Left kidney (tissue), 8 donors: ENCODE data around the gene ADAM12. TPM values are rescaled to one million over a fixed set of nuclear protein-coding genes. Genes with fewer than 3 reads are reported as not detected.

Experiments used
- DNase-seq: peaks from one replicate; pipeline ENCODE4 v3.0.0-alpha.2; 2013
- long read RNA-seq, 8 donors: transcript quantifications; one replicate each; lab custom pipeline, GENCODE V29; 2026
- polyA plus RNA-seq: library from polyadenylated mRNA; unstranded; fragments of 120-200 nt; gene quantifications from one replicate; pipeline ENCODE4 v1.2.1, GENCODE V29; 2013; ENCODE audit not compliant: insufficient read length

ADAM12 gene, protein sequence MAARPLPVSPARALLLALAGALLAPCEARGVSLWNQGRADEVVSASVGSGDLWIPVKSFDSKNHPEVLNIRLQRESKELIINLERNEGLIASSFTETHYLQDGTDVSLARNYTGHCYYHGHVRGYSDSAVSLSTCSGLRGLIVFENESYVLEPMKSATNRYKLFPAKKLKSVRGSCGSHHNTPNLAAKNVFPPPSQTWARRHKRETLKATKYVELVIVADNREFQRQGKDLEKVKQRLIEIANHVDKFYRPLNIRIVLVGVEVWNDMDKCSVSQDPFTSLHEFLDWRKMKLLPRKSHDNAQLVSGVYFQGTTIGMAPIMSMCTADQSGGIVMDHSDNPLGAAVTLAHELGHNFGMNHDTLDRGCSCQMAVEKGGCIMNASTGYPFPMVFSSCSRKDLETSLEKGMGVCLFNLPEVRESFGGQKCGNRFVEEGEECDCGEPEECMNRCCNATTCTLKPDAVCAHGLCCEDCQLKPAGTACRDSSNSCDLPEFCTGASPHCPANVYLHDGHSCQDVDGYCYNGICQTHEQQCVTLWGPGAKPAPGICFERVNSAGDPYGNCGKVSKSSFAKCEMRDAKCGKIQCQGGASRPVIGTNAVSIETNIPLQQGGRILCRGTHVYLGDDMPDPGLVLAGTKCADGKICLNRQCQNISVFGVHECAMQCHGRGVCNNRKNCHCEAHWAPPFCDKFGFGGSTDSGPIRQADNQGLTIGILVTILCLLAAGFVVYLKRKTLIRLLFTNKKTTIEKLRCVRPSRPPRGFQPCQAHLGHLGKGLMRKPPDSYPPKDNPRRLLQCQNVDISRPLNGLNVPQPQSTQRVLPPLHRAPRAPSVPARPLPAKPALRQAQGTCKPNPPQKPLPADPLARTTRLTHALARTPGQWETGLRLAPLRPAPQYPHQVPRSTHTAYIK
- 26.4 TPM for polyA plus RNA-seq
- long read RNA-seq, donor 1: 0 reads
- long read RNA-seq, donor 2: 0 reads
- long read RNA-seq, donor 3: 0 reads
- long read RNA-seq, donor 4: 0 reads
- long read RNA-seq, donor 5: 0 reads
- long read RNA-seq, donor 6: 0 reads
- long read RNA-seq, donor 7, partial matches to known transcripts: 10 of 10 reads
- long read RNA-seq, donor 7, other reads (novel, unspliced or antisense): 0 of 10 reads
- long read RNA-seq, donor 8: 0 reads

DNA sequence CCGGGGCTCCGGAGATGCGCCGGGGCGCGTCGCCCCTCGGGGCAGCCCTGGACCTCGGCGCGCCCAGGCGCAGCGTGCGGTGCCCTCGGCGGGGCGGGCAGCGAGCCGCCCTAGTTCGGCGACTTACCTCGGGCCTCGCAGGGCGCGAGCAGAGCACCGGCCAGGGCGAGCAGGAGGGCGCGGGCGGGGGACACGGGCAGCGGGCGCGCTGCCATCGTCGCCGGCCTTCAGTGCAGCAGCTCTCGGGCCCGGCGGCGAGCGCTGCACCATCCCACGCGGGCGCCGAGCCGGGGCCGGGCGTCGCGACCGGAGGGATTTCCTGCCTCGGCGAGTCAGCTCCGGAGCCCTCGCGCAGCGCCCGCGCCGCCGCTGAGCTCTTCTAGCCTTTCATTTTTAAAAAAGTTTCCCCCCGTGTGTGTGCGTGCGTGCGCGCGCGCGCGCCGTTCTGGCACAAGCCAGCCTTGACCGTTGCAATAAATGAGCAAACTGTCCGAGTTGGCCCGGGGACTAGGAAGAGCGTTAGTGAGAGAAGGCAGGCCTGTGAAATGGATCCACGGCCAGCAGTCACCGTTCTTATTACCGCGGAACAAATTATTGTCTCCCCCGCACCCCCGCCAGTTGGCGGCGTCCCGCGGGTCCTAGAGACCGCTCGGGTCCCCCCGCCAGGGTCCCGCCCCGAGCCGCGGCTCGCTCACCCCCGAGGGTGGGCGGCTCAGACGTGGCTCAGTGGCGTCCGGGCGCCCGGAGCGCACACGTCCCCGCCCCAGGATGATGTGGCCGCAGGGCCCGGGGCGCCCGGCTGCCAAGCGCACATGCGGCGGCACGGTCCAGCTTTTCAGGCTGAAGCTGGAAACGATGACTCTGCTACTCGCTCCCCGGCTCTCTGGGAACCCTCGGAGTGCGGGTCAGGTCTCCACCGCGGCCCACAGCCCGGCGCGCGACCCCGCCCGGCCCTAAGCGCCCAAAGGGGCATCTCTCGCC is at the start of gene ADAM12:
TSS of gene ADAM12 (minus strand) at position 547 of the 981 bp plus-strand sequence. CDS start at position 215, 332 bp downstream.
- no peak for DNase-seq

DNA sequence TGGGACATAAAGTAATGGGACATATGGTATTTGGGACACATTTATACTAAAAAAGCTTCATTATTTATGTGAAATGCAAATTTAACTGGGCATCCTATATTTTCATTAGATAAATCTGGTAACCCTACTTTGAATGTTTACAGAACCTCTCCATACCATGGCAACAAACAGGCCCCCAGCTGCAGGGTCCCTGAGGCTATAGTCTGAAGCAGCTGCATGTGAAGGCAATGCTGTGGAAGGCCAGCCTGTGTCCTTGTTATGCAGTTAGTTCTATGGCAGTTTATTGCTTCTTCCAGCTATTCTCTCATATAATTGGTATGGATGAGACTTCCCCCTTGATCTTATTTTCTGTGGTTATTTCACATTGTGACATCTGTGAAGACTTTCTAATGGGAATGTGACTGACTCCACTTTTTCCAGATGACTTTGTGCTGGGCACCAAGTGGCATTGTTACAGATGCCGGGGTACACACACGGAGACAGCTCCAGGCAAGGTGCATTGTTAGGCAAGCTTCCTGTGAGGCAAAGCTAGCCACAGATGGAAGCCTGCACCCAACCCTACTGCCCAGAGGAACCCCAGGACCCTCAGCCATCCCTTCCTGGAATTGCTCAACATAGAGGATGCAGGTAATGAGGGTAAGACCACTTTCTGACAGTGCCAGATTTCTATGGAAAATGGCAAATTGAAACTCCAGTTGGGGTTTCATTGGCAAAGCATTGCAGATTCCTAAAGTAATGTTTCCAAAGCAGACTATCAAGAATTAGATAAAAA is 49.5 kb upstream of the ADAM12 start:
- DNase-seq: no peak

DNA sequence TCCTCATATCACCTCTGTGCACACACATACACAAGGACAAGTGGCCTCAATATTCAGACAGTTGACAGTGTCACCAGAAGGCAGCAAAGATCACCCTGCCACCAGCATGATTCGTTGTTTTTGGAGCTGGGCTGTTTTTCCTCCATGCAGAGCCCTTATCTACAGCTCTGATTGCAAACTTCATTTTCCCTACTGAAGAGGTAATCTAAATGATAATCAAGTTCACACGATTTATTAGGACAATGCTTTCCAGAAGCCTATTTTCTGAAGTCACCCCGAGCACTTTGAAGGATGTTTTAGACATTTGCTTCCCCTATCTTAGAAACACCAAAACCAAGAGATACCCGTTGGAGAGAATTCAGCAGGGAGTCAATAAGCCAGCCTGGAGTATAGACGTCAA is 46.0 kb upstream of the ADAM12 start:
- DNase-seq: no peak

DNA sequence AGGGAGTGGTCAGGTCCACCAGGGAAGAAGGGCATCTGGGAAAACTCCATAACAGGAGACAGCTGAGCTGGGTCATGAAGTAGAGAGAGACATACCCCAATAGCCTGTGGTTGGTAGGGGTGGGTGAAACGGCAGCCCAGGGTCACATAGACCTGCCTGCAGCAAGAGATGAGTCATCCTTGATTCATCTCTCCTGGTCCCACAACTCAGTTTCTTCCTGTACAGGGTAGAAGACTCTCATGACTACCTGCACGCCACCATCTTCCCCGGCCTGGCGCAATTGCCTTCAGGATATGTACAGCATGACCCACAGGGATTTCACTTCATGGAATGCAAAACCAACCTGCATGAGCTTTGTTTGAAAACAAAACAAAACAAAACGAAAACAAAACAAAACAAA is 45.1 kb upstream of the ADAM12 start:
- DNase-seq: no peak

DNA sequence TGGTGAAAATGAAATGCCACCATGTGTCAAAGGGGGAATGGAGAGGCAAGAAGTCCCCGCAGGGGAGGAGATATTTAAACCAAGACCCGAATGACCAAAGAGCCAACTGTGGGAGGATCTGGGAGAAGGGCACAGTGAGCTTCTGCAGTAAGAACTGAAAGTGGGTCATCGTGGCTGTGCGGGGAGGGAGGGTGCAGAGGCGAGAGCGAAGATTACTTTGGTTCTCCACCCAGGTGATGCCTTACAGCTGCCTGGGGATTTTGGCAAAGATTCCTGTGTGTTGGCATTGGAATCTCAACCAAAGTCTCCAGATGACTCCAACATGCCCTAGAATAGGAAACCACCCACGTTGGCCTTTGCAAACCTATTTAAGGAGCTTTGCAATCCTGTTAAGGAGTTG is 44.2 kb upstream of the ADAM12 start:
- no peak for DNase-seq

DNA sequence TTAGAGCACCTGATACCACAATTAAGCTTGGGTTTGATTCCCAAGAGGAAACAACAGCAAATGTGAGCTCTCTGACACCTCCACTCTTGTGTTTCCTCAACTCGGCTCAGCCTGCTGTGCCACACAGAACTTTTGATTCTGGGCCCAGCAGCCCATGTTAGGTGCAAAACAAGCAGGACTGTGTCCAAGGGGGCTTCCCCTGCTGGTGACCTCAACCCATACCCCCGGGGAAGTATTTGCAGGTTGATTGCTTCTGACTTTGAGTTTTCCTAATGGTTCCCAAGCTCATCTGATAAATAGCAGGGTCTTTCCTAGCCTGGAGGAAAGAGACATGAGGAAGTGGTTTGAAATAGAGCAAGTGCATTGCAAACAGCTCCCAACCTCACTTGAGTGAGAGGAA is 43.5 kb upstream of the ADAM12 start:
- DNase-seq: no peak

DNA sequence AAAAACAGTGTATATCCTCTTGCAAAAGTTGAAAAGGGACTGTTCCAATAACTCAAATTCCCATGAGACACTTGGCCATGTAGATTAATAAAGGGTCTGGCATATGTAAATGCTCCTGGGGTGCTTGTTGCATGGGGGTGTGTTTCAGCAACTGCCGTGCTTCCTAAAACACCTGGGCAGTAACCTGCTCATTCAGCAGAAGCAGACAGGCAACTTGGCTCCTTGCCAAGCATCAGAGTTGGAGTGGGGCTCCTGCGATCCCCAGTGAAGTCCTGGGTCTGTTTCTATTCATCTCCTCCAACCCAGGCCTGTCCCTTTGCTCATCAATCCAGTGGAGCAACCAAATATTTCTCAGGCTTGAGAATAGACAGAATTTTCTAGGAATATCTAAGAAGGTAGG is 42.2 kb upstream of the ADAM12 start:
- DNase-seq: no peak

DNA sequence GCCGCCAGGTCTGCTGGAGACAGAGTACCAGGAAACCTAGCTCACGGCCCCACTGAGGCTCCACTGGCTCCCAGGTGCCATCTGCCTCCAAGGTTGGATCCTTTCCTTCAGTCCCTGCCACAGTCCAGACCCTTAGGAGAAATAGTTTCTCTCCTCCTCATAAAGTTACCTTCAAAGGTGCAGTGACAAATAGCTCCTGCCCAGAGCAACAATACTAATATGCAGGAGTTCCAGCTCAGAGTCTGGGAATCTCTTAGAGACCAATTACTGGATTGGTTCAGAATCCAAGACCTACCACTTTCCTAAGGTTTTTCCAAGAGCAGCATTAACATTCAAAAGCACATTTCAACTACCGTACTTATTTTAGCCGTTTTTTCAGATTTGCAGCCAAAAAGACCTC is 41.0 kb upstream of the ADAM12 start:
- DNase-seq: no peak

DNA sequence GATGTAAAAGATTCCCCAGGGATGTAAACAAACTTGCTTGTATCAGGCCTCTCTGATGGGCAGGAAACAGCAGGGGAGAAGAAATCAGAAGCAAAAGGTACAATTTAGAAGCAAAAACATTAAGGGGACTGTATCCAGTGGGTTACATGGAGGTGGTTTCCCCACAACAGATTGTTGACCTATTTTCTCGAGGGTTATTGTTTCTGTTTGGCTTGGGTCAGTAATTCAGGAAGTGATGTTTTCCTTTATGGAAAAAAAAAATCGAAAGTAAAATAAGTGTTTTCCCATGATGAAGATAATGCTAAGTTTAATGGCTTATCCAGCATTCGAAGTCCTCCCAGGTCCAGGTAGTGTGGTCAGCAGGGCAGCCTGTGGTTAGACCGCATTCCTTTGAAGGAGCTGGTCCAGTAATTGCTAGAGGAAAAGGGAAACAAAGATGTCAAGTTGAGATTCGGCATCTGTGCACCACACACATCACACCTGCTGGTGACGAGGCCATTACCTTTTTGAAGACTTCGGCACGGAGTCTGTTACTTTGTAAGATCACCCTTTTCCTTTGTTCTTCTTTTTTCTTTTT is 37.3 kb upstream of the ADAM12 start:
- DNase-seq: peak; percentile 22

DNA sequence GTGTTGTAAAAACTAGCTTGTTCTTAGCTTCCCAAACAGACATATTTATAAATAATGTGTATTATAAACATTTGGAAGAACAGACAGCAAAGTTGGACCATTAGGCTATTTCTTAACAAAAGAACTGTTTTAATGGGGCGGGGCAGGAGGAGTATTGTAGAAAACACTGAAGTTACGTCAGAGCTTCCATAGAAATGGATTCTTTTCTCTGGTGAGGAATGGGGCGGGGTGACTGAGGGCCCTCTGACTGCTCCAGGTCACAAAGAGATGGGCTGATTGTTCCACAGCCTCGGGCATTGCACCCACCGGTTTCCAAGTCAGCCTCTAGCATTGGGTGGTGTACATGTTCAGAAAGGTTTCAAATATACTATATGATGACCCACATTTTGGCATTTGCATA is 36.8 kb upstream of the ADAM12 start:
- no peak for DNase-seq

DNA sequence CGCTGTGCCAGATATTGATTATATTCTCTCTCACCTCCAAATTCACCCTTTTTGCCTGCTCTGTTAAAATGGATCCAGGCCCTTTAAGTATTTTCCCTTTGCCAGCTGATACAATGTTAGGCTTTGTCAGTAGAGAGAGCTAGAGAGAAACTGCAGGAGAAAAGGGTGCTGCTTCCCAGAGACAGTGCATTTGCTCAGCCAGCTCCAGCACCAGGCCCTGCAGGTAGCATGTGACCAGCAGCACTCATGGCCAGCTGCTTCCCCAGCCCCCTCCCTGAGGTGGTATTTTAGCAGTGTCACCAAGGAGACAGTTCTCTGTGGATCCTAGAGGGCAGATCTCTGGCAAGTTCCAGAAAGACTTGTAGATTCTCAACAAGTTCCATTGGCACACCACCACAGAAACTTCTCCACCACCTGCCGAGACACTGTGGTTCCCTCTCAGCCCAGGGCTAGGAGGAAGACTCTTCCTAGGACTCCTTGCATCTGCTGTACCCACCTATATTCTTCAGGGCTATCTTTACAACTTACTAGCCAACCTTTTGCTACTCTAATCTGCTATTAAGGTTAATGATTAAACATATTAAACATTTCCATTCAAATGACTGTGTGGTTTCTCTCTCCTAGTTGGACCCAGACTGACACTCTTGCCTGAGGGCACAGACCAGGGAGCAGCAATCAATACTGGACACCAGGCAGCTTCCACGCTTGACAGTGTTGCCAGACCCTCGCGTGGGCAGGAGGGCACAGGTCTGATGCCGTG is 35.6 kb upstream of the ADAM12 start:
- no peak for DNase-seq

DNA sequence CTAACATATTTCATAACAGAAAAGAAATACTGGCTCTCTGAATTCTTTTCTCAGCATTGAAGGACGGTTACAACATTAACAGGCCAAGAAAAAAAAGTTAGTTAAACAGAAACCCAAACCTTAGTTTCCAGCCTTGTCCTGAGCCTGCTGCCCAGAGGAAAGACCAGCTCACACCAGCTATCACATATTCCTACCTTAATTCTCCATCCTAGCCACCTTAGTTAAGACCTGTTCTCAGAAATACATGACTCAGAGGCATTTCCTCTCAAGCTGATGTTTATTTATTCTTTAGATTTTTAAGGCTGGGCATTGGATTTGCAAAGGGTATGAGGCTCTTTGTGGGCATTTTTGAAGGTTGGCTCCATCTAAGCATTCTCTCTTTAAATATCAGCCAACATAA is 34.3 kb upstream of the ADAM12 start:
- no peak for DNase-seq

DNA sequence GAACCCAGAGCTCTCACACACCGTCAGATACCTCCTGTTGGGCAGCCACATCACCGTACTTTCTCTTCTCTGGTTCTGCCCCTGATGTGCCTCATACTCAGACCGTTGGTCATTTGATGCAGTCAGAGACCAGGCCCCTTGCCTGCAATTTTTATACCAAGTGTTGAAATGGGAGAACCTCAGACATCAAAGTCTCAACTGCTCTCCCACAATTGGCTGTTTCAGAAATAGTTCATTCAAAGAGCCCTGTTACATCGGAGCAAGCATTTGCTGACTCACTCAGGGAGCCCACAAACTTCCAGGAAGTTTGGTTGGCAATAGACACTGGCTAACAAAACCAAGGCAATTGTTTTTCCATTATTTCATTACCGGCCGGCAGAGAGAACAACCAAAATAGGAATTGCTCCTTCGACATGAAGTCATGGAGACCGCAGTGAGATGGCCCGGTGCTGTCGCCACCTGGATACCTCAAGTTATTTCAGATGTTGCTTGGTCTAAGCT is 33.5 kb upstream of the ADAM12 start:
- DNase-seq: no peak

DNA sequence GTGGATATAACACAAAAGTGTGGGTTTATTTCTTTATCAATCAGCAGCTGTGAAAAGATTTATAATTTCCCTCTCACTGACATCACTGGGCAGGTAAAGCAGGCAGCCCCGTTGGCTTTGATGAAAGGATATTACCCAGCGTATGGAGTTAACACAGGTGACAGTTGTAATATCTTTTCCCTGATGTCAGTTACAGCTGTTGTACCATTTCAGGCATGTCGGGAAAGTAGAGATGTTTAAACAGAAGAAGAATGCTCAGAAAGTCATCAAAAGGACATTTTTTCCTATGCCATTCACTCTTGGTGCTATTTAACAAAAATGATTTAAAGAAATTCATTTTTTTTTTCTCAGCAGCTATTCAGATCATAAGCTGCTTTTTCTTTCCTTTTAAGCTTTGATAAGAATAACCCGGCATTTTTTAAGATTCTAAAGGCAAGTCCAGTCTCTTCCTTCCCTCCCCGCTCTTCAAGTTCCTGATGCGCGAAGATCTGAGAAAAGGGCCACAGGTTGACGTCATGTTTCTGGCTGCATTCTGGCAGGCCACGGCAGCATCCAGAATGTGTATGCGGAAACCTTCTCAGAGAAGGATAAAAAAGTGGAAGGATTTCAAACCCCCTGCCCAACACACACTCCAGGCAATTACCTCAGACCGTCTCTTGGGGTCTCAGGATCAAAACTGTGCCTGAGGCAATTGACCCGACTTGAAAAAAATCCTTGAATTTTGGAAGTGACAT is 32.5 kb upstream of the ADAM12 start:
- no peak for DNase-seq

DNA sequence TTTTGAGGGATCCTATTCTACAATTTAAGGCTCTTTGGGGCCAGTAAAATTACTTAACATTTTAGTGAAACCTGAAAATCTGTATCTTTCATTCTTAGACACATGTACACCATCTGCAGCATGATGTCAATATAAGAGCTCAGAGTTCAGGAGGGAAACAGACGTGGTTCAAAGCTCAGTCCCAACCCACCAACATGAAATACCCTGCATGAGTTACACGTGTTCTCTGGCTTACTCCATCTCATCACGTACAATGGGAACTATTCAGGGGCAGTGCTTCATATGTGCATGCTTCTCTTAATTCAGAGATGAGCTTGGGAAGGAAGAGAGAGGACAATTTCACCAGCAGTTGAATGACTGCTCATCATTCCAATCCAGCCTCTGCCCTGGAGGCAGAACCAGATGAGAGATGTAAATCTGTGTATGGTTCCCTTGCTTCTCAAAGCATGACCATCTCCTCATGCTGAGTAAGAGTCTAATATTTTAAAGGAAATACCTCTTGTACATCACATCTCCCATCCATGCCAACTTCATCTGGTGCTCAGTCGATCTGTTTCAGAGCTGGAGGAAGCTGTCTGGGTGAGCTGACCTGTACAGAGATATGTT is 29.0 kb upstream of the ADAM12 start:
- DNase-seq: no peak

DNA sequence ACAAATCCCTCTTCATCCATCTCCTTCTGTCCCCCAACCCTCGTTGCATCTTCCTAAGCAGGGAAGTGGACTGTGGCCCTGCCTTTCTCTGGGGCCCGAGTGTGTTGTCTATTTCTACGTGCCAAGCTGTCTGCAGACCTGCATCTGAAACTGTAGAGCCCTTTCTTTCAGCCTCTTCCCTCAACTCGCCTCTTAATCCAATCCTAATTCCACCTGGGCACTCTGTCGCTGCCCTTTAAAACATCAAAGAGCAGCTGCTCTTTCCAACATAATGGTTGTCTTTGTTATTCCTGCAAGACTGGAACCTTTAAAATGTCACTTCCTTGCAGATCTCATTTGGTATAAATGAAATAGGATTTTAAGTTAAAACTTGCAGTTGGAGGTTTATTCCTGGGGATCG is 21.5 kb upstream of the ADAM12 start:
- no peak for DNase-seq

DNA sequence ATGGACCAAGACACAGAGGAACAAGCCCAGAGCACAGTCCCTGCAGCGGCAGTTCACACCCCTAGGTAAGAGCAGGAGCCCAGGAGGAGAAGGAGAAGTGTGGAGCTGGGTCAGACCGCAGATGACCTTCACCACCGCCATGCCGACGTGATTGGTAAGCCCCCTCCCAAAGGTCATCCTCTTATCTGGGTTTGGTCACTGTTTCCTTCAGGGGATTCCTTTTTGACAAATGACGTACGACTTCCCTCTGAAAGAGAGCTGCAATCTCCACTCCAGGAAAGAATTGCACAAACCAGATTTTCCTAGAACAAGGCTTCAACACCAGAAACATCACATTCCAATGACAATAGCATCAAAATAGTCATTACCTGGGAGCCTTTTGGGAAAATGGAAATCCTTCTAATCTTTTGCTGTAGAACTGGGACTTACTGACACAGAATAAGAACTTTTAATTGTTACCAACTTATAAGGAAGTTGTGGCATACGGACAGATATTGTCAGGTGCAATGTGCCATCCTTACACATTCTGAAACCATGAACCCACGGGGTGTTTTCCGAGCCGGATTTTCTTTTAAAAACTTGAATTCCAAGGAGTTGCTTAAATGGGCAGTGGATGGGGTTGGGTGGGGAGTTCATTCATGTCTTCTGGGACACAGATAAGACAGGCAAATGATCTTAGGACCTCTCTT is 20.8 kb upstream of the ADAM12 start:
- DNase-seq: no peak

DNA sequence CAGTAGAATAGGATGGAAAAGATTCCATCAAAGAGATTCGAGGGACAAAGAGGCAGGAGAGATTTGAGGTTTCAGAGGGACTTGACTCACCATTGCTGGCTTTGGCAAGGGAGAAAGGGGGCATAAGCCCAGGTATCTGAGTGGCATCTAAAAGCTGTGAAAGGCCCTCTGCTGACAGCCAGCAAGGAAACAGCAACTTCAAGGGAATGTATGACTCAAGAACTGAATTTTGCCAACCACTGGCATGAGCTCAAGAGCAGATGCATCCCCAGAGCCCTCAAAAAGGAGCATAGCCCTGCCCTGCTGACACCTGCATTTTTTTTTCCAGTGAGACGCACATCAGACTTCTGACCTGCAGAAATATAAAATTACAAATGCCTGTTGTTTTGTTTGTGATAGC is 19.6 kb upstream of the ADAM12 start:
- no peak for DNase-seq
